ENCODE results near the gene ASCL5.

Gene ASCL5

DNA sequence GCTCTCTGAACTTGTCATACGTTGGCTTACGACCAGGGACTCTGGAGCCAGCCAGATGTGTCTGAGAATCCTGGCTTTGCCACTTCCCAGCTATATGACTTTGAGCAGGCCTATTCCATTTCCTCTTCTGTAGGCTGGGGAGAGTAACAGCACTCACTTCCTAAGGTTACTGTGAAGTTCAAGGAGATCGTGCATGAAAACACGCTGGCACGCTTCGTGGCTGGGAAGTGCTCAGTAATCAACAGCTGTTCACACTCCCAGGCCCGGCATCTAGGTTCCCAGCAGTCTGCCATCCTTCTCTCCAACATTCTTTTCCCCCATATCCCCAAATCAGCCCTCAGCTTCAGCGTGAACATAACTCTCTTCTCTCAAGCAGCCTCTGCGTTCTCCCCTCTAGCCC, 2.0 kb downstream of the ASCL5 start:
- H3K27me3 ChIP-seq (ENCODE audit: control insufficient read depth, low read length) = peaks cover 27% of the 10 kb centered on the region; the same call in 1 of the 2 replicates
- H3K4me3 ChIP-seq (ENCODE audit: low read length) = no peak overlapping the region
- H3K36me3 ChIP-seq (ENCODE audit: control insufficient read depth, low read length) = no peaks in the 10 kb centered on the region
- H3F3A ChIP-seq (ENCODE audit: control insufficient read depth, insufficient read depth) = no peaks in the 10 kb centered on the region
- no peak for TF ChIP-seq EZH2phosphoT487 (IDR thresholded peaks at IDR 0.05; ENCODE audit: borderline replicate concordance, low read length)
- TF ChIP-seq, protein P1, sequence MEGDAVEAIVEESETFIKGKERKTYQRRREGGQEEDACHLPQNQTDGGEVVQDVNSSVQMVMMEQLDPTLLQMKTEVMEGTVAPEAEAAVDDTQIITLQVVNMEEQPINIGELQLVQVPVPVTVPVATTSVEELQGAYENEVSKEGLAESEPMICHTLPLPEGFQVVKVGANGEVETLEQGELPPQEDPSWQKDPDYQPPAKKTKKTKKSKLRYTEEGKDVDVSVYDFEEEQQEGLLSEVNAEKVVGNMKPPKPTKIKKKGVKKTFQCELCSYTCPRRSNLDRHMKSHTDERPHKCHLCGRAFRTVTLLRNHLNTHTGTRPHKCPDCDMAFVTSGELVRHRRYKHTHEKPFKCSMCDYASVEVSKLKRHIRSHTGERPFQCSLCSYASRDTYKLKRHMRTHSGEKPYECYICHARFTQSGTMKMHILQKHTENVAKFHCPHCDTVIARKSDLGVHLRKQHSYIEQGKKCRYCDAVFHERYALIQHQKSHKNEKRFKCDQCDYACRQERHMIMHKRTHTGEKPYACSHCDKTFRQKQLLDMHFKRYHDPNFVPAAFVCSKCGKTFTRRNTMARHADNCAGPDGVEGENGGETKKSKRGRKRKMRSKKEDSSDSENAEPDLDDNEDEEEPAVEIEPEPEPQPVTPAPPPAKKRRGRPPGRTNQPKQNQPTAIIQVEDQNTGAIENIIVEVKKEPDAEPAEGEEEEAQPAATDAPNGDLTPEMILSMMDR (IDR thresholded peaks at IDR 0.05; ENCODE audit: low read depth, low read length, poor library complexity, severe bottlenecking) = no peak
- 0 out of 2 replicates have a peak, but pooled peaks cover under 1% of the 10 kb centered on the region for H3K4me1 ChIP-seq (ENCODE audit: control insufficient read depth, low read length)
- no peaks in the 10 kb centered on the region for H3K79me2 ChIP-seq (ENCODE audit: control insufficient read depth, low read length)
- no peaks in the 10 kb centered on the region for H3K9me2 ChIP-seq (replicated peaks; ENCODE audit: control insufficient read depth, low read length)
- no peak overlapping the region for H3K27ac ChIP-seq (ENCODE audit: low read depth, low read length)
- no peaks in the 10 kb centered on the region for H4K20me1 ChIP-seq (ENCODE audit: control insufficient read depth, insufficient read depth, low read depth, low read length)
- no peak overlapping the region for H3K4me2 ChIP-seq (ENCODE audit: low read length)
- H3K9me3 ChIP-seq (ENCODE audit: control insufficient read depth, insufficient read depth, low read length) = no peaks in the 10 kb centered on the region

DNA sequence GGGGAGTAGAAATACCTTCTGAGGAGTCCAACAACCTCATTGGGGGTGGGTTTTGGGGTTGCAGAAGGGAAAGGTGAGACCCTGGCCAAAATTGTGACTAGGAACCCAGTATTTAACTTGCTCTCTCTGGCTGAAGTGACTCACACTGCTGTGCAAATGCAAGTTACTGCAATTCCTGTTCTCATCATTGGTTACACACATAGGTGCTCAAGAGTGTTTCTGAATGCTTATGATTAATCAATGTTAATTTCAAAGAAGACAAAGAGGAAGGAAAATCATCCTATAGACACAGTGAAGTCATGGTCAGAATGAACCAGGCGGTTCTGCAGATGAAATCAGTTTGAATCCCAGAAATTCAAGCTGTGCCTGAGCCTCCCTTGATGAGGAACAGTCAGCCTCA, 3.1 kb downstream of the ASCL5 start:
- H3K27ac ChIP-seq (ENCODE audit: low read depth, low read length) = no peak overlapping the region
- no peaks in the 10 kb centered on the region for H4K20me1 ChIP-seq (ENCODE audit: control insufficient read depth, insufficient read depth, low read depth, low read length)
- H3K4me3 ChIP-seq (ENCODE audit: low read length) = no peak overlapping the region
- TF ChIP-seq, protein P1 (IDR thresholded peaks at IDR 0.05; ENCODE audit: low read depth, low read length, poor library complexity, severe bottlenecking) = no peak
- TF ChIP-seq EZH2phosphoT487 (IDR thresholded peaks at IDR 0.05; ENCODE audit: borderline replicate concordance, low read length) = no peak
- no peak overlapping the region for H3K4me2 ChIP-seq (ENCODE audit: low read length)
- no peaks in the 10 kb centered on the region for H3K79me2 ChIP-seq (ENCODE audit: control insufficient read depth, low read length)
- H3K36me3 ChIP-seq (ENCODE audit: control insufficient read depth, low read length) = no peaks in the 10 kb centered on the region
- no peaks in the 10 kb centered on the region for H3K9me2 ChIP-seq (replicated peaks; ENCODE audit: control insufficient read depth, low read length)
- H3F3A ChIP-seq (ENCODE audit: control insufficient read depth, insufficient read depth) = no peaks in the 10 kb centered on the region
- no peaks in the 10 kb centered on the region for H3K9me3 ChIP-seq (ENCODE audit: control insufficient read depth, insufficient read depth, low read length)
- 0 out of 2 replicates have a peak, but pooled peaks cover 3% of the 10 kb centered on the region for H3K4me1 ChIP-seq (ENCODE audit: control insufficient read depth, low read length)
- H3K27me3 ChIP-seq (ENCODE audit: control insufficient read depth, low read length) = peaks cover 32% of the 10 kb centered on the region; the same call in 1 of the 2 replicates

DNA sequence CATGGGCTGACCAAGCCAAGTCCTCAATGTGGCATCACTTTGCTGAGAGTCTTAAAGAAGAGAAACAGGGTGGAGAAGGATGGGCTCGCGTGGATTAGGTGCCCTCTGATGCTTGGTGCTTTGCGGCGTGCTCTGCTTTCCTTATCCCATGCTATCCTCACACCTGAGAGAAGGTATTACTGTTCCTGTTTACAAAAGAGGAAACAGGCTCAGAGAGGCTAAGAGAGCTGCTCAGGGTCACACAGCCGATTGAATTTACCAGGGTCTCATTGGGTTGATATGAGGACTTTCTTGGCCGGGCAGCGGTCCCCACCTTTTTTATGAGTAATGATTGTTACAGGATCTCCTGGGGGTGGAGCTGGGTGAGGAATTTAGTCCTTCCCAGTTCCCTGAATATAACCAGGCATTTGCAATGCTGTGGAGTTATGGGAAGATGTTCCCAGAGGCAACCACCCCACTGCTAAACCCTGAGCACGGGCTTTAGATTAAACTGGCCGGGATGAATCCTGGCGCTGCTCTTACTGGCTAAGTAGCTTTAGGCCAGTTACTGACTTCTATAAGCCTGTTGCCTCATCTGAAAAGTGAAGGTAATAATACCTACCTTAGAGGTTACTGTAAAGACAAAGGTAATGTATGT, 4.5 kb downstream of the ASCL5 start:
- TF ChIP-seq, protein P1 (IDR thresholded peaks at IDR 0.05; ENCODE audit: low read depth, low read length, poor library complexity, severe bottlenecking) = no peak
- Histone ChIP-seq H3K4me2 (ENCODE audit: low read length) (no peak overlapping the region), H3K27ac (ENCODE audit: low read depth, low read length) (no peak overlapping the region), H3K4me3 (ENCODE audit: low read length) (no peak overlapping the region), H3F3A (ENCODE audit: control insufficient read depth, insufficient read depth) (no peaks in the 10 kb centered on the region), H3K79me2 (ENCODE audit: control insufficient read depth, low read length) (no peaks in the 10 kb centered on the region), H3K4me1 (ENCODE audit: control insufficient read depth, low read length) (0 out of 2 replicates have a peak, but pooled peaks cover 3% of the 10 kb centered on the region), H3K9me2 (replicated peaks; ENCODE audit: control insufficient read depth, low read length) (no peaks in the 10 kb centered on the region), H3K36me3 (ENCODE audit: control insufficient read depth, low read length) (no peaks in the 10 kb centered on the region), H4K20me1 (ENCODE audit: control insufficient read depth, insufficient read depth, low read depth, low read length) (no peaks in the 10 kb centered on the region), H3K9me3 (ENCODE audit: control insufficient read depth, insufficient read depth, low read length) (no peaks in the 10 kb centered on the region), H3K27me3 (ENCODE audit: control insufficient read depth, low read length) (peaks cover 36% of the 10 kb centered on the region; the same call in 1 of the 2 replicates)
